Measurements from ENCODE around the gene PYGO2.

- TF ChIP-seq, protein P1, sequence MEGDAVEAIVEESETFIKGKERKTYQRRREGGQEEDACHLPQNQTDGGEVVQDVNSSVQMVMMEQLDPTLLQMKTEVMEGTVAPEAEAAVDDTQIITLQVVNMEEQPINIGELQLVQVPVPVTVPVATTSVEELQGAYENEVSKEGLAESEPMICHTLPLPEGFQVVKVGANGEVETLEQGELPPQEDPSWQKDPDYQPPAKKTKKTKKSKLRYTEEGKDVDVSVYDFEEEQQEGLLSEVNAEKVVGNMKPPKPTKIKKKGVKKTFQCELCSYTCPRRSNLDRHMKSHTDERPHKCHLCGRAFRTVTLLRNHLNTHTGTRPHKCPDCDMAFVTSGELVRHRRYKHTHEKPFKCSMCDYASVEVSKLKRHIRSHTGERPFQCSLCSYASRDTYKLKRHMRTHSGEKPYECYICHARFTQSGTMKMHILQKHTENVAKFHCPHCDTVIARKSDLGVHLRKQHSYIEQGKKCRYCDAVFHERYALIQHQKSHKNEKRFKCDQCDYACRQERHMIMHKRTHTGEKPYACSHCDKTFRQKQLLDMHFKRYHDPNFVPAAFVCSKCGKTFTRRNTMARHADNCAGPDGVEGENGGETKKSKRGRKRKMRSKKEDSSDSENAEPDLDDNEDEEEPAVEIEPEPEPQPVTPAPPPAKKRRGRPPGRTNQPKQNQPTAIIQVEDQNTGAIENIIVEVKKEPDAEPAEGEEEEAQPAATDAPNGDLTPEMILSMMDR (conservative IDR thresholded peaks at IDR 0.05), result no peak
- TF ChIP-seq EZH2 (IDR thresholded peaks at IDR 0.05; ENCODE audit: low read depth), result no peak
Observed at GRCh38 chr1:154935749-154936554, 25.6 kb downstream of the PYGO2 start.

Data from PC-9 (cell line).